H1 (cell line): ENCODE measurements around the gene ID2. TPM values are rescaled to one million over a fixed set of nuclear protein-coding genes. Genes with fewer than 3 reads are reported as not detected.

Source experiments
- CTCF ChIA-PET: fragments of 300-600 bp; sonication (Branson Sonifier 250); formaldehyde crosslinking; loops from one replicate; lab custom pipeline; 2021; ENCODE audit not compliant: partially characterized antibody; lab: Charles Lee
- POLR2A ChIA-PET: fragments of 300-600 bp; sonication (Branson Sonifier 250); formaldehyde crosslinking; loops from one replicate; lab custom pipeline; 2021; ENCODE audit warnings: inconsistent platforms; ENCODE audit not compliant: partially characterized antibody; lab: Charles Lee
- DNase-seq, 2 experiments: peaks; one replicate each; pipeline versions ENCODE4 v3.0.0 to v3.0.0-alpha.2; 2010 to 2022; ENCODE audit warnings: low spot score in 2 of 2, low read depth in 1 of 2, mixed read lengths in 1 of 2
- FAIRE-seq: peaks from 2 replicates; lab custom pipeline; 2011; peaks lifted over from hg19 to GRCh38; lab: Jason Lieb, UNC
- H2AFZ ChIP-seq: 2 replicates; pipeline ENCODE4 v1.8.1; 2012; ENCODE audit warnings: low read length, inconsistent platforms
- H2AK5ac ChIP-seq: 2 replicates; pipeline ENCODE4 v1.6.1; 2013; ENCODE audit warnings: low read depth, low read length
- H2BK120ac ChIP-seq: replicated peaks from 2 replicates; pipeline ENCODE3; 2013; ENCODE audit warnings: low read depth, low read length, inconsistent platforms
- H2BK12ac ChIP-seq: 2 replicates; pipeline ENCODE4 v1.6.1; 2013; ENCODE audit warnings: low read depth, low read length
- H2BK15ac ChIP-seq: 2 replicates; pipeline ENCODE4 v1.6.1; 2013; ENCODE audit warnings: low read length
- H2BK20ac ChIP-seq: 2 replicates; pipeline ENCODE4 v1.6.1; 2013; ENCODE audit warnings: low read length
- H2BK5ac ChIP-seq: 2 replicates; pipeline ENCODE4 v1.6.1; 2013; ENCODE audit warnings: low read depth, low read length
- H3K14ac ChIP-seq: 2 replicates; pipeline ENCODE4 v1.6.1; 2013; ENCODE audit warnings: inconsistent platforms; ENCODE audit not compliant: insufficient read length
- H3K18ac ChIP-seq: 2 replicates; pipeline ENCODE4 v1.6.1; 2013; ENCODE audit warnings: low read length; ENCODE audit errors: extremely low read depth
- H3K23ac ChIP-seq: 2 replicates; pipeline ENCODE4 v1.6.1; 2013; ENCODE audit warnings: inconsistent platforms; ENCODE audit not compliant: insufficient read length
- H3K23me2 ChIP-seq: 2 replicates; pipeline ENCODE4 v1.6.1; 2013; ENCODE audit warnings: low read depth, low read length
- H3K27ac ChIP-seq: 2 replicates; pipeline ENCODE4 v1.6.1; 2011; ENCODE audit warnings: low read depth, low read length, inconsistent platforms
- H3K27me3 ChIP-seq, 4 experiments: replicated peaks in 1 of 4; 1 replicate in 1 of 4; 2 replicates in 3 of 4; pipeline versions ENCODE4 v1.6.1 to v1.8.1; 2011 to 2013; ENCODE audit warnings: low read length in 3 of 4, mild to moderate bottlenecking in 3 of 4, inconsistent platforms in 2 of 4, mixed read lengths in 2 of 4, moderate library complexity in 1 of 4; ENCODE audit not compliant: control insufficient read depth in 3 of 4, insufficient read depth in 3 of 4; ENCODE audit errors: extremely low read depth in 1 of 4
- H3K36me3 ChIP-seq, 4 experiments: 2 replicates each; pipeline versions ENCODE4 v1.6.1 to v1.8.1; 2011 to 2013; ENCODE audit warnings: mild to moderate bottlenecking in 4 of 4, low read length in 3 of 4, moderate library complexity in 2 of 4, control low read depth in 1 of 4, inconsistent platforms in 1 of 4; ENCODE audit not compliant: insufficient read depth in 4 of 4, control insufficient read depth in 2 of 4
- H3K4ac ChIP-seq: replicated peaks from 2 replicates; pipeline ENCODE3; 2013; ENCODE audit warnings: low read length, low read depth, mixed read lengths, inconsistent platforms; ENCODE audit not compliant: insufficient read length
- H3K4me1 ChIP-seq, 4 experiments: replicated peaks in 1 of 4; 1 replicate in 1 of 4; 2 replicates in 3 of 4; pipeline versions ENCODE4 v1.6.1 to v1.8.1; 2011 to 2013; ENCODE audit warnings: low read length in 3 of 4, inconsistent platforms in 2 of 4, mixed read lengths in 1 of 4; ENCODE audit not compliant: insufficient read depth in 4 of 4, control insufficient read depth in 3 of 4
- H3K4me2 ChIP-seq, 2 experiments: 2 replicates each; pipeline versions ENCODE4 v1.6.1 to v1.8.1; 2011 to 2013; ENCODE audit warnings: low read depth in 2 of 2, low read length in 2 of 2, control low read depth in 1 of 2, inconsistent platforms in 1 of 2, mild to moderate bottlenecking in 1 of 2; ENCODE audit not compliant: insufficient read depth in 1 of 2
- H3K4me3 ChIP-seq, 4 experiments: fragments of 200-600, 300-600 bp in 1 of 4; sonication (generic), shearing (Covaris generic), sonication (Bioruptor Twin) in 1 of 4; 2 replicates each; pipeline versions ENCODE4 v1.5.1 to v1.8.1; 2011 to 2016; ENCODE audit warnings: low read length in 4 of 4, low read depth in 3 of 4, control low read depth in 2 of 4, inconsistent platforms in 2 of 4, mild to moderate bottlenecking in 2 of 4, mixed read lengths in 1 of 4, moderate library complexity in 1 of 4; ENCODE audit not compliant: insufficient read depth in 2 of 4; ENCODE audit errors: extremely low read depth in 1 of 4
- H3K56ac ChIP-seq: replicated peaks from 2 replicates; pipeline ENCODE3; 2013; ENCODE audit warnings: low read depth, mild to moderate bottlenecking, mixed read lengths, low read length, inconsistent platforms; ENCODE audit not compliant: insufficient read length
- H3K79me1 ChIP-seq: 2 replicates; pipeline ENCODE4 v1.6.1; 2013; ENCODE audit warnings: low read depth, low read length, control low read depth
- H3K79me2 ChIP-seq, 2 experiments: 2 replicates each; pipeline versions ENCODE4 v1.6.1 to v1.8.1; 2012 to 2013; ENCODE audit warnings: low read length in 2 of 2, mild to moderate bottlenecking in 2 of 2, inconsistent platforms in 1 of 2; ENCODE audit not compliant: insufficient read depth in 2 of 2, control insufficient read depth in 1 of 2
- H3K9ac ChIP-seq, 4 experiments: replicated peaks in 1 of 4; 1 replicate in 1 of 4; 2 replicates in 3 of 4; pipeline versions ENCODE4 v1.6.1 to v1.8.1; 2011 to 2013; ENCODE audit warnings: low read depth in 3 of 4, low read length in 3 of 4, control low read depth in 2 of 4, mild to moderate bottlenecking in 2 of 4, moderate library complexity in 2 of 4, inconsistent platforms in 1 of 4; ENCODE audit errors: extremely low read depth in 1 of 4
- H3K9me3 ChIP-seq, 2 experiments: 2 replicates each; pipeline versions ENCODE4 v1.6.1 to v1.8.1; 2012 to 2013; ENCODE audit warnings: mild to moderate bottlenecking in 2 of 2, moderate library complexity in 2 of 2, control low read depth in 1 of 2, inconsistent platforms in 1 of 2, low read depth in 1 of 2, low read length in 1 of 2, mixed read lengths in 1 of 2; ENCODE audit not compliant: insufficient read depth in 2 of 2
- H4K20me1 ChIP-seq, 2 experiments: replicated peaks in 1 of 2; 2 replicates each; pipeline versions ENCODE3 to v1.8.1; 2011 to 2013; ENCODE audit warnings: inconsistent platforms in 2 of 2, low read length in 2 of 2, mild to moderate bottlenecking in 1 of 2; ENCODE audit not compliant: insufficient read depth in 2 of 2, control insufficient read depth in 1 of 2
- H4K5ac ChIP-seq: 2 replicates; pipeline ENCODE4 v1.6.1; 2013; ENCODE audit warnings: low read length, low read depth, mixed read lengths, inconsistent platforms; ENCODE audit not compliant: insufficient read length
- H4K8ac ChIP-seq: 2 replicates; pipeline ENCODE4 v1.8.0; 2013; ENCODE audit warnings: mild to moderate bottlenecking, moderate library complexity, low read length, inconsistent platforms; ENCODE audit not compliant: insufficient read depth; ENCODE audit errors: extremely low read depth
- H4K91ac ChIP-seq: replicated peaks from 2 replicates; pipeline ENCODE3; 2013; ENCODE audit warnings: low read length, mixed read lengths, inconsistent platforms; ENCODE audit not compliant: insufficient read length
- CEBPB ChIP-seq: IDR thresholded peaks from 2 replicates; pipeline ENCODE4 v1.6.1; 2012; ENCODE audit warnings: low read depth, low read length
- CHD1 ChIP-seq: IDR thresholded peaks from 2 replicates; pipeline ENCODE4 v1.6.1; 2012; ENCODE audit warnings: low read depth, low read length, improper control_type of control experiment
- EGR1 ChIP-seq: IDR thresholded peaks from 2 replicates; pipeline ENCODE4 v1.6.1; 2011; ENCODE audit warnings: low read depth, low read length, borderline replicate concordance
- MAX ChIP-seq: IDR thresholded peaks from 2 replicates; pipeline ENCODE4 v1.6.1; 2012; ENCODE audit warnings: inconsistent platforms
- SP4 ChIP-seq: IDR thresholded peaks from 2 replicates; pipeline ENCODE4 v1.6.1; 2012; ENCODE audit warnings: low read length, inconsistent platforms
- SRF ChIP-seq: IDR thresholded peaks from 2 replicates; pipeline ENCODE4 v1.6.1; 2011; ENCODE audit warnings: mild to moderate bottlenecking, low read depth, low read length, moderate library complexity
- WGBS, 2 experiments: shearing (Covaris generic) in 1 of 2; methylation state at CpG; one replicate each; pipeline versions ENCODE4 v1.1.6 to v1.1.7; 2013 to 2015; ENCODE audit warnings: low lambda C conversion rate in 2 of 2, mixed read lengths in 2 of 2, inconsistent platforms in 1 of 2, low coverage in 1 of 2, missing lambda C conversion rate in 1 of 2; ENCODE audit not compliant: insufficient replicate concordance in 2 of 2, insufficient coverage in 1 of 2, insufficient read length in 1 of 2; ENCODE audit errors: extremely low coverage in 1 of 2, missing lambda C conversion rate in 1 of 2; 5-methylcytosine and 5-hydroxymethylcytosine counted together
- polyA plus RNA-seq, 7 experiments: library from polyadenylated mRNA; depleted of rRNA in 3 of 7; stranded (reverse) in 5 of 7; unstranded in 2 of 7; fragments of >200 nt in 5 of 7; fragments of 200-250 nt in 2 of 7; gene quantifications; 1 replicate in 5 of 7; 2 replicates in 1 of 7; 4 replicates in 1 of 7; pipeline versions ENCODE4 v1.2.1 to v1.2.3, GENCODE V29; 2011 to 2013; ENCODE audit warnings: missing spikeins in 2 of 7, mixed read lengths in 2 of 7
- total RNA-seq: library from RNA; stranded (reverse); fragmentation: NEBNext Ultra II Directional; extraction: Animal tissue kit (Norgen Biotek cat#: 25700); gene quantifications from 2 replicates; pipeline ENCODE4 v1.2.1, GENCODE V29; 2021

ID2 gene
- total and polyA plus RNA-seq, 2 of the 8 experiments (the other 6 are each of a cell fraction or from before 2014, with no cell fraction given) = 36.7 to 214 TPM

GRCh38 chr2:8656160-8656641 is 25.7 kb upstream of the ID2 start:
- WGBS, 2 experiments = 90% methylated on average over 5 of the region's 5 CpGs; no CpG with 5 or more reads in 1 of the 2 experiments
- H3K4me3 ChIP-seq = no peak overlapping the region
- H3K9ac ChIP-seq = no peak overlapping the region
- no peaks in the 10 kb centered on the region for H3K23me2 ChIP-seq
- H3K9me3 ChIP-seq = no peaks in the 10 kb centered on the region
- H3K4me1 ChIP-seq = no peaks in the 10 kb centered on the region; a peak in 2 of 7 replicates
- H2AK5ac ChIP-seq = no peak overlapping the region
- H4K91ac ChIP-seq = no peak overlapping the region
- H4K5ac ChIP-seq = no peak overlapping the region
- DNase-seq = no peak
- no peak overlapping the region for H3K4ac ChIP-seq
- ChIA-PET POLR2A (interaction anchor here (1.8 kb wide), 1 partner anchor 21 kb away, joined by 6 read pairs; no protein-coding TSS in a partner anchor), CTCF (interaction anchor here (0.6 to 1.2 kb wide), 2 partner anchors 123 to 483 kb away, joined by 3 read pairs; no protein-coding TSS in a partner anchor)
- no peaks in the 10 kb centered on the region for H3K79me2 ChIP-seq
- H3K14ac ChIP-seq = no peak overlapping the region
- no peak overlapping the region for H2BK15ac ChIP-seq
- no peak overlapping the region for H3K23ac ChIP-seq
- no peaks in the 10 kb centered on the region for H3K36me3 ChIP-seq
- no peak overlapping the region for H3K4me2 ChIP-seq
- H2BK120ac ChIP-seq = no peak overlapping the region
- FAIRE-seq = no peak
- no peak overlapping the region for H2AFZ ChIP-seq
- peaks cover 0 to 2% (median 0%) of the 10 kb centered on the region in 4 experiments; a peak in 1 of 7 replicates for H3K27me3 ChIP-seq
- H4K20me1 ChIP-seq = no peaks in the 10 kb centered on the region
- H3K27ac ChIP-seq = no peak overlapping the region
- no peak overlapping the region for H2BK20ac ChIP-seq
- H2BK5ac ChIP-seq = no peak overlapping the region
- H3K56ac ChIP-seq = no peak overlapping the region
- H3K79me1 ChIP-seq = no peaks in the 10 kb centered on the region
- H4K8ac ChIP-seq = no peak overlapping the region
- H3K18ac ChIP-seq = no peak overlapping the region
- H2BK12ac ChIP-seq = no peak overlapping the region
- no peak for TF ChIP-seq SP4
- TF ChIP-seq EGR1 = no peak
- TF ChIP-seq CHD1 = no peak
- no peak for TF ChIP-seq CEBPB
- no peak for TF ChIP-seq SRF
- TF ChIP-seq MAX = no peak
